Endodermal cell (in vitro differentiated cells): ENCODE results near the gene RRP1. TPM values are rescaled to one million over a fixed set of nuclear protein-coding genes. Genes with fewer than 3 reads are reported as not detected.

Source experiments
- DNase-seq: peaks from one replicate; pipeline ENCODE4 v3.0.0-alpha.2; 2017
- H3K27ac ChIP-seq: 2 replicates; pipeline ENCODE4 v1.5.1; 2013; ENCODE audit warnings: mild to moderate bottlenecking, low read depth, low read length, moderate library complexity
- H3K27me3 ChIP-seq: 2 replicates; pipeline ENCODE4 v1.6.1; 2013; ENCODE audit warnings: mild to moderate bottlenecking, low read length, moderate library complexity; ENCODE audit not compliant: insufficient read depth, control insufficient read depth, poor library complexity, severe bottlenecking
- H3K36me3 ChIP-seq: 2 replicates; pipeline ENCODE4 v1.7.0; 2013; ENCODE audit warnings: mild to moderate bottlenecking, low read length, moderate library complexity; ENCODE audit not compliant: control insufficient read depth, insufficient read depth
- H3K4me1 ChIP-seq: one replicate; pipeline ENCODE4 v1.7.0; 2013; ENCODE audit warnings: low read length; ENCODE audit not compliant: control insufficient read depth, insufficient read depth
- H3K4me3 ChIP-seq: 2 replicates; pipeline ENCODE4 v1.5.1; 2013; ENCODE audit warnings: mild to moderate bottlenecking, low read length, moderate library complexity
- H3K9ac ChIP-seq: 2 replicates; pipeline ENCODE4 v1.6.1; 2013; ENCODE audit warnings: mild to moderate bottlenecking, low read length, moderate library complexity; ENCODE audit not compliant: poor library complexity, severe bottlenecking; ENCODE audit errors: extremely low read depth
- H3K9me3 ChIP-seq: 2 replicates; pipeline ENCODE4 v1.6.1; 2013; ENCODE audit warnings: mild to moderate bottlenecking, low read length, moderate library complexity; ENCODE audit not compliant: control insufficient read depth
- H3K27ac Mint-ChIP-seq: 2 replicates; pipeline ENCODE4 v1.8.0; 2020; ENCODE audit warnings: mixed read lengths
- H3K27me3 Mint-ChIP-seq: 2 replicates; pipeline ENCODE4 v1.8.0; 2021; ENCODE audit warnings: mild to moderate bottlenecking, mixed read lengths; ENCODE audit not compliant: insufficient read depth
- H3K36me3 Mint-ChIP-seq: 2 replicates; pipeline ENCODE4 v1.8.0; 2020; ENCODE audit warnings: low read depth, mixed read lengths
- H3K4me1 Mint-ChIP-seq: 2 replicates; pipeline ENCODE4 v1.8.0; 2020; ENCODE audit warnings: mixed read lengths
- H3K4me3 Mint-ChIP-seq: 2 replicates; pipeline ENCODE4 v1.8.0; 2020; ENCODE audit warnings: mild to moderate bottlenecking, moderate library complexity, mixed read lengths
- H3K9me3 Mint-ChIP-seq: 2 replicates; pipeline ENCODE4 v1.8.0; 2020; ENCODE audit warnings: mild to moderate bottlenecking, mixed read lengths
- WGBS, 2 experiments: methylation state at CpG; one replicate each; pipeline versions ENCODE4 v1.1.5 to v1.1.7; 2013; ENCODE audit warnings: missing lambda C conversion rate in 2 of 2, mixed read lengths in 1 of 2; ENCODE audit not compliant: insufficient coverage in 1 of 2, insufficient read length in 1 of 2; 5-methylcytosine and 5-hydroxymethylcytosine counted together
- total RNA-seq, 2 donors: library from RNA; stranded (reverse); fragmentation: NEBNext Ultra II Directional in 1 of 2; extraction: Animal tissue kit (Norgen Biotek cat#: 25700) in 1 of 2; gene quantifications; 2 replicates in 1 of 2; 3 replicates in 1 of 2; pipeline ENCODE4 v1.2.1, GENCODE V29; 2021
- TF ChIP-seq, protein P1 (sequence below): fragments of 200-600 bp; sonication (generic); conservative IDR thresholded peaks from 2 replicates; pipeline ENCODE4 v1.5.0; 2021; ENCODE audit warnings: antibody characterized with exemption, mild to moderate bottlenecking

Gene RRP1
- total RNA-seq, 2 donors from 2014 or later: 36.4 to 36.7 TPM

DNA sequence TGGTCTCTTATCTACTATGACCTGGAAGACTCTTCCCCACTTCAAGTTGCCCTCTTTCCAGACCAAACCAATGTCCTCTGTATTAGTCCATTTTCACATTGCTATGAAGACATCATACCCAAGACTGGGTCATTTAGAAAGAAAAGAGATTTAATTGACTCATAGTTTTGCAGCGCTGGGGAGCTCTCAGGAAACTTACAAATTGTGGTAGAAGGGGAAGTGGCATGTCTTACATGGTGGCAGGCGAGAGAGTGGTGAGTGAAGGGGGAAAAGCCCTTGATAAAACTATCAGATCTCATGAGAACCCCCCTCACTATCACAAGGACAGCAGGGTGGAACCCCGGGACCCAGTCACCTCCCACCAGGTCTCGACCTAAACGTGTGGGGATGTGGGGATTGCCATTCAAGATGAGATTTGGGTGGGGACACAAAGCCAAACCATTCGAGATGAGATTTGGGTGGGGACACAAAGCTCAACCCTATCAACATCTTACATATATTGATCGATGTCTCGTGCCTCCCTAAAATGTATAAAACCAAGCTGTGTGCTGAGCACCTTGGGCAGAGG is 61.4 kb downstream of the RRP1 start:
- H3K27me3 Mint-ChIP-seq: peaks cover 2% of the 10 kb centered on the region
- TF ChIP-seq, protein P1, sequence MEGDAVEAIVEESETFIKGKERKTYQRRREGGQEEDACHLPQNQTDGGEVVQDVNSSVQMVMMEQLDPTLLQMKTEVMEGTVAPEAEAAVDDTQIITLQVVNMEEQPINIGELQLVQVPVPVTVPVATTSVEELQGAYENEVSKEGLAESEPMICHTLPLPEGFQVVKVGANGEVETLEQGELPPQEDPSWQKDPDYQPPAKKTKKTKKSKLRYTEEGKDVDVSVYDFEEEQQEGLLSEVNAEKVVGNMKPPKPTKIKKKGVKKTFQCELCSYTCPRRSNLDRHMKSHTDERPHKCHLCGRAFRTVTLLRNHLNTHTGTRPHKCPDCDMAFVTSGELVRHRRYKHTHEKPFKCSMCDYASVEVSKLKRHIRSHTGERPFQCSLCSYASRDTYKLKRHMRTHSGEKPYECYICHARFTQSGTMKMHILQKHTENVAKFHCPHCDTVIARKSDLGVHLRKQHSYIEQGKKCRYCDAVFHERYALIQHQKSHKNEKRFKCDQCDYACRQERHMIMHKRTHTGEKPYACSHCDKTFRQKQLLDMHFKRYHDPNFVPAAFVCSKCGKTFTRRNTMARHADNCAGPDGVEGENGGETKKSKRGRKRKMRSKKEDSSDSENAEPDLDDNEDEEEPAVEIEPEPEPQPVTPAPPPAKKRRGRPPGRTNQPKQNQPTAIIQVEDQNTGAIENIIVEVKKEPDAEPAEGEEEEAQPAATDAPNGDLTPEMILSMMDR: no peak
- H3K36me3 Mint-ChIP-seq: no peaks in the 10 kb centered on the region
- peaks cover 12% of the 10 kb centered on the region for H3K9me3 Mint-ChIP-seq
- Histone ChIP-seq H3K9me3 (peaks cover 9% of the 10 kb centered on the region), H3K4me3 (no peak overlapping the region), H3K27ac (no peak overlapping the region), H3K9ac (no peak overlapping the region), H3K36me3 (no peaks in the 10 kb centered on the region), H3K4me1 (no peaks in the 10 kb centered on the region), H3K27me3 (no peaks in the 10 kb centered on the region)
- WGBS, 2 experiments: 94 to 95% methylated on average over 6 to 7 of the region's 8 CpGs
- peaks cover 9% of the 10 kb centered on the region for H3K4me1 Mint-ChIP-seq
- no peak overlapping the region for H3K27ac Mint-ChIP-seq
- DNase-seq: no peak
- H3K4me3 Mint-ChIP-seq: no peak overlapping the region

DNA sequence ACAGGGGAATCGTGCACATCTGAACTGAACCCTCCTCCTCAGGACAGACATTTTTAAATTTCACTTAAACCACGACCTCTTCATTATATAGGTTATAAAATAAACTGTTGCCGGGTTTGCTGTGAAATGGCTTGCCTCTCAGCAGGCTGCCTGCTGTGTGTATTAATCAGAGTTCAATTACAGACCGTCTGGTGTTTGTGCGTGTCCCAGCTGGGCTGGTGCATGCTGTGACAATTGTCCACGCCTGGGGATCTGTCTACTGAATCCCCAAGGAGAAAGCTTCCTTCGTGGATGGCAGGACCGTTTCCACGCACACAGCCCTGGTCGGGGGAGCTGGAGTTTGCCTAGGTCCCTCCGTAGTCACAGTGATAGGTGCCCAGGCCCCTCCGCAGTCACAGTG is 62.2 kb downstream of the RRP1 start:
- H3K9me3 Mint-ChIP-seq: peaks cover 12% of the 10 kb centered on the region
- peaks cover 9% of the 10 kb centered on the region for H3K4me1 Mint-ChIP-seq
- H3K9me3 ChIP-seq: peaks cover 9% of the 10 kb centered on the region
- WGBS, 2 experiments: 84 to 88% methylated on average over 9 to 12 of the region's 12 CpGs
- no peaks in the 10 kb centered on the region for H3K36me3 ChIP-seq
- H3K36me3 Mint-ChIP-seq: no peaks in the 10 kb centered on the region
- no peak overlapping the region for H3K4me3 ChIP-seq
- H3K27ac ChIP-seq: no peak overlapping the region
- H3K4me3 Mint-ChIP-seq: no peak overlapping the region
- H3K27me3 Mint-ChIP-seq: peaks cover 2% of the 10 kb centered on the region
- no peak overlapping the region for H3K9ac ChIP-seq
- DNase-seq: no peak
- no peak overlapping the region for H3K27ac Mint-ChIP-seq
- TF ChIP-seq, protein P1: no peak
- no peaks in the 10 kb centered on the region for H3K27me3 ChIP-seq
- no peaks in the 10 kb centered on the region for H3K4me1 ChIP-seq

DNA sequence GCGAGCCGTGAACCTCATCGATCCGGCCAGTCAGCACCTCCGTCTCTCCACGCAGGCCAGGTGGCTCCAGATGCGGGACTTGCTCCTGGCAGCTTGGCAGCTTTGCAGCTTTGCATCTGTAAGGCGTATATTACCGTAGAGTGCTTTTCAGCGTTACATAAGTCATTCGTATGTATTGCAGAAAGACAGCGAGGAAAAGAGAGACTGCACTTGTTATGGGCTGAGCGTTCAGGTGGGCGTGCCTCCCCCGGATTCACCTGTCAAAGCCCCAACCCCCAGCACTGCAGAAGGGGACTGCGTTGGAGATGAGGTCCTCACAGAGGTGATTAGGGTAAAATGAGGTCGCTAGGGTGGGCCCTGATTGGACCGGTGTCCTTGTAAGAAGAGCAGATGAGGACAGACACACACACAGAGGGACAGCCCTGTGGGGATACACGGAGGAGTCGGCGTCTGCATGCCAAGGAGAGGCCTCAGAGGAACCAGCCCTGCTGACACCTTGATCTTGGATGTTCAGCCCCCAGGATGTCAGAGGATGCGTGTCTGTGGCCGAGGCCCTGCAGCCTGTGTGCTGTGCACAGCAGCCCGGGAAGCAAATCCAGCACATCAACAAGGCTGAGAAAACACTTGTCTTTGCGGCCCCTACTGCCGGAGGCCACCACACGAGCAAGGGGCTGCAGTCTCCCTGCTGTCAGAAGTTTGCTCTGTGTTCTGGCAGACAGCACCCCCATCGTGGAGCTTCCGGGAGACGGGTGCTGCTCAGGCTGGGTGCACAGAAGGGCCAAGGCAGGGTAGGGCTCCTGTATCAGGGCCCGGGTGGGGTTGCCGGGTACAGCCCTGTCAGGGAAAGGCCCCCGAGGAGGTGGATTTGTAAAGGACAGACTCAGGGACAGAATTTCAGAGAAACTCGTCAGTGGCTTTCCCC is 64.7 kb downstream of the RRP1 start:
- H3K36me3 Mint-ChIP-seq: no peaks in the 10 kb centered on the region
- peaks cover 7% of the 10 kb centered on the region for H3K9me3 Mint-ChIP-seq
- Histone ChIP-seq H3K9ac (no peak overlapping the region), H3K4me3 (no peak overlapping the region), H3K9me3 (peaks cover 5% of the 10 kb centered on the region), H3K27me3 (no peaks in the 10 kb centered on the region), H3K36me3 (no peaks in the 10 kb centered on the region), H3K4me1 (no peaks in the 10 kb centered on the region), H3K27ac (no peak overlapping the region)
- no peaks in the 10 kb centered on the region for H3K27me3 Mint-ChIP-seq
- peaks cover 9% of the 10 kb centered on the region for H3K4me1 Mint-ChIP-seq
- H3K4me3 Mint-ChIP-seq: no peak overlapping the region
- no peak for DNase-seq
- WGBS, 2 experiments: 90 to 94% methylated on average over 28 to 34 of the region's 34 CpGs
- no peak overlapping the region for H3K27ac Mint-ChIP-seq
- TF ChIP-seq, protein P1: no peak

Other genes starting within 250 kb of the RRP1 start
- 1 to 10 TPM; 1.7 to 1.9 TPM for gene HSF2BP, start 130.1 kb upstream of the RRP1 start, total RNA-seq
- 10 to 100 TPM; 44.1 to 46.0 TPM for gene RRP1B, start 130.0 kb upstream of the RRP1 start, total RNA-seq
- gene PDXK, start 70.4 kb upstream of the RRP1 start, total RNA-seq: 100 to 1,000 TPM in 1 of 2 donors, 10 to 100 TPM in 1; 90.9 to 105 TPM
- 10 to 100 TPM; 50.0 to 54.5 TPM for gene CSTB, start 13.3 kb upstream of the RRP1 start, total RNA-seq
- gene AGPAT3, start 75.6 kb downstream of the RRP1 start, total RNA-seq: 10 to 100 TPM; 44.0 to 74.4 TPM
- gene TRAPPC10, start 222.7 kb downstream of the RRP1 start, total RNA-seq: 10 to 100 TPM; 36.8 to 40.1 TPM